SU-DHL-6 (cell line): ENCODE data around the gene MYOG.
A peak's percentile ranks its signal among the peaks of the same experiment; 100 is the strongest.

ENCODE experiments used
- CTCF ChIP-seq: fragments of 200-600 bp; sonication (generic); IDR thresholded peaks from one replicate; pipeline ENCODE4 v1.5.1; 2017; ENCODE audit warnings: antibody characterized with exemption, mild to moderate bottlenecking, low read length, moderate library complexity; ENCODE audit not compliant: insufficient read depth, poor library complexity, severe bottlenecking
- EZH2phosphoT487 ChIP-seq: fragments of 200-600 bp; sonication (generic), shearing (Covaris generic); conservative IDR thresholded peaks from 2 replicates; pipeline ENCODE4 v1.6.1; 2018; ENCODE audit warnings: mild to moderate bottlenecking, antibody characterized with exemption, low read length, moderate library complexity, mixed read lengths

- TF ChIP-seq CTCF (peak; percentile 6), EZH2phosphoT487 (no peak)
Observed at GRCh38 chr1:203039609-203040512, 46.0 kb downstream of the MYOG start.
